ENCODE measurements around the gene INTS14. TPM values are rescaled to one million over a fixed set of nuclear protein-coding genes. Genes with fewer than 3 reads are reported as not detected.

Gene INTS14
- total and polyA plus RNA-seq, 9 of the 15 experiments (the other 6 are each of a cell fraction or from before 2014, with no cell fraction given) = 30.5 to 92.4 (median 46.5) TPM

DNA sequence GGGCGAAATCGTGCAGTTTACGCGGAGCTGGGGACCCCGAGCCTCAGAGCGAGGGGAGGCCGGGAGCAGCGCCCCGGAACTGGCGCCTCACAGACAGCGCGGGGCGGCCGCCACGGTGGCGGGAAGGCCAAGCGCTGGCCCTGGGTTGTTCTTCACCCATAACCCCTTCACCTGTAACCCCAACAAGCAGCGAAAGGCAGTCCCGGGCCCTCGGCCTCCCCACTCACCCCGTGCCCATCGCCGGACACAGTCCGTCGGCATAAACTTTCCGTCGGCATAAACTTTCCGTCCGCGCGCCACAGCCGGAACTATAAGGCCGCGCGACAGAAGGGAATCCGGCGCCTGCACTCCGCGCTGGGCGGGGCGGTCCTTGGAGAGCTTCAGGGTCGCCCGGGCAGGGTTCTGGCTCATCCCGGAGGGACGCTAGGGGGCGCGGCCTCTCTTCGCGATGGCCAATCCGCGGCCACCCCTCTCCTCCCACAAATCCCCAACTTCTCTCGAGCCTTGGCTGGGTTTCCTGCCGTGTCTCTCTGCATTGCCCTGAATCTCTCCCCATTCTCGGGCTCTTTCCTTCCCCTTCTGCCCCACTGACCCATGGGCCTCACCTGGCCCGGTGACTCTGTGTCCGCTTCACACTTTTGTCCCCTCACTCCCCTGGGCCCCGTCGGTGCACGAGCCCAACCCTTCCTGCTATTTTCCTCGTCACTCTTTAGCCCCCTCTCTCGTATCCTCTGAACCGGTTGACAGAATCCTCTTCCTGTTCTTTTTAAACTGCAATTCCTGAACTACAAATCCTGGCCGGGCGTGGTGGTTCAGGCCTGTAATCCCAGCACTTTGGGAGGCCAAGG, at the start of gene INTS14 (continued):
- TF ChIP-seq, protein P1, sequence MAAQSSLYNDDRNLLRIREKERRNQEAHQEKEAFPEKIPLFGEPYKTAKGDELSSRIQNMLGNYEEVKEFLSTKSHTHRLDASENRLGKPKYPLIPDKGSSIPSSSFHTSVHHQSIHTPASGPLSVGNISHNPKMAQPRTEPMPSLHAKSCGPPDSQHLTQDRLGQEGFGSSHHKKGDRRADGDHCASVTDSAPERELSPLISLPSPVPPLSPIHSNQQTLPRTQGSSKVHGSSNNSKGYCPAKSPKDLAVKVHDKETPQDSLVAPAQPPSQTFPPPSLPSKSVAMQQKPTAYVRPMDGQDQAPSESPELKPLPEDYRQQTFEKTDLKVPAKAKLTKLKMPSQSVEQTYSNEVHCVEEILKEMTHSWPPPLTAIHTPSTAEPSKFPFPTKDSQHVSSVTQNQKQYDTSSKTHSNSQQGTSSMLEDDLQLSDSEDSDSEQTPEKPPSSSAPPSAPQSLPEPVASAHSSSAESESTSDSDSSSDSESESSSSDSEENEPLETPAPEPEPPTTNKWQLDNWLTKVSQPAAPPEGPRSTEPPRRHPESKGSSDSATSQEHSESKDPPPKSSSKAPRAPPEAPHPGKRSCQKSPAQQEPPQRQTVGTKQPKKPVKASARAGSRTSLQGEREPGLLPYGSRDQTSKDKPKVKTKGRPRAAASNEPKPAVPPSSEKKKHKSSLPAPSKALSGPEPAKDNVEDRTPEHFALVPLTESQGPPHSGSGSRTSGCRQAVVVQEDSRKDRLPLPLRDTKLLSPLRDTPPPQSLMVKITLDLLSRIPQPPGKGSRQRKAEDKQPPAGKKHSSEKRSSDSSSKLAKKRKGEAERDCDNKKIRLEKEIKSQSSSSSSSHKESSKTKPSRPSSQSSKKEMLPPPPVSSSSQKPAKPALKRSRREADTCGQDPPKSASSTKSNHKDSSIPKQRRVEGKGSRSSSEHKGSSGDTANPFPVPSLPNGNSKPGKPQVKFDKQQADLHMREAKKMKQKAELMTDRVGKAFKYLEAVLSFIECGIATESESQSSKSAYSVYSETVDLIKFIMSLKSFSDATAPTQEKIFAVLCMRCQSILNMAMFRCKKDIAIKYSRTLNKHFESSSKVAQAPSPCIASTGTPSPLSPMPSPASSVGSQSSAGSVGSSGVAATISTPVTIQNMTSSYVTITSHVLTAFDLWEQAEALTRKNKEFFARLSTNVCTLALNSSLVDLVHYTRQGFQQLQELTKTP (IDR thresholded peaks at IDR 0.05; ENCODE audit: low read depth in 1 of 2, partially characterized antibody in 2 of 2) = no peak
- TF ChIP-seq ZNF431 (CRISPR knock-in tag; IDR thresholded peaks at IDR 0.05) (no peak), MCM7 (IDR thresholded peaks at IDR 0.05) (no peak), SMARCC2 (IDR thresholded peaks at IDR 0.05; ENCODE audit: low read depth) (no peak), CHCHD3 (CRISPR knock-in tag; IDR thresholded peaks at IDR 0.05) (0 out of 2 replicates have a peak, but pooled peaks have one; percentile 67), TAF9B (IDR thresholded peaks at IDR 0.05; ENCODE audit: partially characterized antibody) (peak; percentile 94), HDAC1 (IDR thresholded peaks at IDR 0.05) (peak in 1 of 2 experiments; percentile 77; a peak in 2 of 4 replicates), KLF13 (tag; IDR thresholded peaks at IDR 0.05; ENCODE audit: borderline replicate concordance, low read depth) (peak; percentile 88; the same call in 1 of the 2 replicates), ZNF408 (CRISPR knock-in tag; IDR thresholded peaks at IDR 0.05; ENCODE audit: low read depth) (no peak), NR2C2 (CRISPR knock-in tag; IDR thresholded peaks at IDR 0.05) (peak; percentile 86; the same call in 1 of the 2 replicates), NR2C2 (tag; IDR thresholded peaks at IDR 0.05) (peak; percentile 96), TAF1 (IDR thresholded peaks at IDR 0.05; ENCODE audit: control insufficient read depth, extremely low read depth, insufficient read depth, low read length, severe bottlenecking) (peak; percentile 98)
- TF ChIP-seq, protein P2, sequence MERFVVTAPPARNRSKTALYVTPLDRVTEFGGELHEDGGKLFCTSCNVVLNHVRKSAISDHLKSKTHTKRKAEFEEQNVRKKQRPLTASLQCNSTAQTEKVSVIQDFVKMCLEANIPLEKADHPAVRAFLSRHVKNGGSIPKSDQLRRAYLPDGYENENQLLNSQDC (CRISPR knock-in tag; IDR thresholded peaks at IDR 0.05) = 0 out of 2 replicates have a peak, but pooled peaks have one; percentile 14
- TF ChIP-seq, protein P3, sequence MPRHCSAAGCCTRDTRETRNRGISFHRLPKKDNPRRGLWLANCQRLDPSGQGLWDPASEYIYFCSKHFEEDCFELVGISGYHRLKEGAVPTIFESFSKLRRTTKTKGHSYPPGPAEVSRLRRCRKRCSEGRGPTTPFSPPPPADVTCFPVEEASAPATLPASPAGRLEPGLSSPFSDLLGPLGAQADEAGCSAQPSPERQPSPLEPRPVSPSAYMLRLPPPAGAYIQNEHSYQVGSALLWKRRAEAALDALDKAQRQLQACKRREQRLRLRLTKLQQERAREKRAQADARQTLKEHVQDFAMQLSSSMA (CRISPR knock-in tag; IDR thresholded peaks at IDR 0.05) = 0 out of 2 replicates have a peak, but pooled peaks have one; percentile 38
- TF ChIP-seq, protein P4, sequence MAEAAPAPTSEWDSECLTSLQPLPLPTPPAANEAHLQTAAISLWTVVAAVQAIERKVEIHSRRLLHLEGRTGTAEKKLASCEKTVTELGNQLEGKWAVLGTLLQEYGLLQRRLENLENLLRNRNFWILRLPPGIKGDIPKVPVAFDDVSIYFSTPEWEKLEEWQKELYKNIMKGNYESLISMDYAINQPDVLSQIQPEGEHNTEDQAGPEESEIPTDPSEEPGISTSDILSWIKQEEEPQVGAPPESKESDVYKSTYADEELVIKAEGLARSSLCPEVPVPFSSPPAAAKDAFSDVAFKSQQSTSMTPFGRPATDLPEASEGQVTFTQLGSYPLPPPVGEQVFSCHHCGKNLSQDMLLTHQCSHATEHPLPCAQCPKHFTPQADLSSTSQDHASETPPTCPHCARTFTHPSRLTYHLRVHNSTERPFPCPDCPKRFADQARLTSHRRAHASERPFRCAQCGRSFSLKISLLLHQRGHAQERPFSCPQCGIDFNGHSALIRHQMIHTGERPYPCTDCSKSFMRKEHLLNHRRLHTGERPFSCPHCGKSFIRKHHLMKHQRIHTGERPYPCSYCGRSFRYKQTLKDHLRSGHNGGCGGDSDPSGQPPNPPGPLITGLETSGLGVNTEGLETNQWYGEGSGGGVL (CRISPR knock-in tag; IDR thresholded peaks at IDR 0.05) = no peak
- TF ChIP-seq, protein P5, sequence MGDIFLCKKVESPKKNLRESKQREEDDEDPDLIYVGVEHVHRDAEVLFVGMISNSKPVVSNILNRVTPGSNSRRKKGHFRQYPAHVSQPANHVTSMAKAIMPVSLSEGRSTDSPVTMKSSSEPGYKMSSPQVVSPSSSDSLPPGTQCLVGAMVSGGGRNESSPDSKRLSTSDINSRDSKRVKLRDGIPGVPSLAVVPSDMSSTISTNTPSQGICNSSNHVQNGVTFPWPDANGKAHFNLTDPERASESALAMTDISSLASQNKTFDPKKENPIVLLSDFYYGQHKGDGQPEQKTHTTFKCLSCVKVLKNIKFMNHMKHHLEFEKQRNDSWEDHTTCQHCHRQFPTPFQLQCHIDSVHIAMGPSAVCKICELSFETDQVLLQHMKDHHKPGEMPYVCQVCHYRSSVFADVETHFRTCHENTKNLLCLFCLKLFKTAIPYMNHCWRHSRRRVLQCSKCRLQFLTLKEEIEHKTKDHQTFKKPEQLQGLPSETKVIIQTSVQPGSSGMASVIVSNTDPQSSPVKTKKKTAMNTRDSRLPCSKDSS (IDR thresholded peaks at IDR 0.05; ENCODE audit: low read depth, partially characterized antibody) = no peak
